Right kidney (tissue), 1 donor: ENCODE results near the gene NPW.
A peak's percentile ranks its signal among the peaks of the same experiment; 100 is the strongest.

Source experiments
- DNase-seq: peaks from one replicate; pipeline ENCODE4 v3.0.0-alpha.2; 2016

Gene NPW

DNA sequence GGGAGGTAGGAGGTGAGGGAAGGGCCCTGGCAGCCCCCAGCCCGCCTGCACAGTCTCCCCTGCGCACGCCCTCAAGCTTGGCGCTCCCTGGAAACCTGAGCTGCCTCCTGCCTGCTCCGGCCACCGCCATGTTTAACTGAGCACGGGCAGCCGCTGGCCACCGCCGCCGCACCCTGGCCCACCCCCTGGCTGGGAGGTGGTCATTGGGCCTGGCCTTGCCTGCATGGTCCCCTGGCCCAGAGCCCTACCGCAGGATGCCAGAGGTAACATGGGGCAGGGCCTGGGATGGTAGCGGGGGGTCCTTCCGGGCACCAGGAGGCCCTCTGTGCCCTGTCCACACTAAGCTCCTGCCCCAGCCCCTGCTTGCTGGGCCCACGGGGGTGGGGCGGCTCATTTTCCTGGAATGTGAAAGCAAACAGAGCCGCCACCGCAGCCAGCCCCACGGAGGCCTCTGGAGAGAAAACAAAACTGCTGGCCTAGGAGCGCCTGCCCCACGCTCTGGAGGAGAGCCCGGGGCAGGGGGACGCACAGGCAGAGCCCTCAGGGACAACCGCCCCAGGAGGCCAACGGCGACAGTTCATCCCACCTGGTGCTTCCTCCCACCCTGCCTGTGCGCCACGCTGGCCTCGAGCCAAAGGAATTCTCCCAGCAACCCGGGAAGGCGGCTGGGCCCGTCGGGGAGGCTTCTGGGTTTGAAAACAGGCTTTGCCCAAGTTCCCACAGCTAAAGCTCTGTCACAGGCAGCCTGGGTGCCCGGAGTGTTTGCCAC, 16.0 kb downstream of the NPW start:
- peak; percentile 89 for DNase-seq

GRCh38 chr16:2036200-2036966, 16.8 kb downstream of the NPW start:
- DNase-seq = no peak

GRCh38 chr16:2037115-2037514, 17.5 kb downstream of the NPW start:
- DNase-seq = no peak

DNA sequence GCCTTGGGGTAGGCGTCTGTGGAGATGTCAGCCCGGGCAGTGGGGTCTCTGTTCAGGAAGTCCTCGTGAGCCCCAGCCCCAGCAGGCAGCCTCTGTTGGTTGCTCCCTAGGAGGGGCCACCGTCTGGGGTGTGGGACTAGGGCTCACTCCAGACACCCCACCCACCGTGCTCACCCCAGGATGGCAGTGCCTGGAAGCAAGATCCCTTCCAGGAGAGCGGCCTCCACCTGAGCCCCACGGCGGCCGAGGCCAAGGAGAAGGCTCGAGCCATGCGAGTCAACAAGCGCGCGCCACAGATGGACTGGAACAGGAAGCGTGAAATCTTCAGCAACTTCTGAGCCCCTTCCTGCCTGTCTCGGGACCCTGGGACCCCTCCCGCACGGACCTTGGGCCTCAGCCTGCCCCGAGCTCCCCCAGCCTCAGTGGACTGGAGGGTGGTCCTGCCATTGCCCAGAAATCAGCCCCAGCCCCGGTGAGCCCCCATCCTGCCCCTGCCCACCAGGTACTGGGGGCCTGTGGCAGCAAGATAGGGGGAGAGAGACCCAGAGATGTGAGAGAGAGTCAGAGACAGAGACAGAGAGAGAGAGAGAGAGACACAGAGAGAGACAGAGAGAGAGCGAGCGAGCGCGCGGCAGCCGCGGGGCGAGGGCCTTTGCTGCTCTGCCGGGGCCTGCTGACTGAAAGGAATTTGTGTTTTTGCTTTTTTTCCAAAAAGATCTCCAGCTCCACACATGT, 18.2 kb downstream of the NPW start:
- no peak for DNase-seq

DNA sequence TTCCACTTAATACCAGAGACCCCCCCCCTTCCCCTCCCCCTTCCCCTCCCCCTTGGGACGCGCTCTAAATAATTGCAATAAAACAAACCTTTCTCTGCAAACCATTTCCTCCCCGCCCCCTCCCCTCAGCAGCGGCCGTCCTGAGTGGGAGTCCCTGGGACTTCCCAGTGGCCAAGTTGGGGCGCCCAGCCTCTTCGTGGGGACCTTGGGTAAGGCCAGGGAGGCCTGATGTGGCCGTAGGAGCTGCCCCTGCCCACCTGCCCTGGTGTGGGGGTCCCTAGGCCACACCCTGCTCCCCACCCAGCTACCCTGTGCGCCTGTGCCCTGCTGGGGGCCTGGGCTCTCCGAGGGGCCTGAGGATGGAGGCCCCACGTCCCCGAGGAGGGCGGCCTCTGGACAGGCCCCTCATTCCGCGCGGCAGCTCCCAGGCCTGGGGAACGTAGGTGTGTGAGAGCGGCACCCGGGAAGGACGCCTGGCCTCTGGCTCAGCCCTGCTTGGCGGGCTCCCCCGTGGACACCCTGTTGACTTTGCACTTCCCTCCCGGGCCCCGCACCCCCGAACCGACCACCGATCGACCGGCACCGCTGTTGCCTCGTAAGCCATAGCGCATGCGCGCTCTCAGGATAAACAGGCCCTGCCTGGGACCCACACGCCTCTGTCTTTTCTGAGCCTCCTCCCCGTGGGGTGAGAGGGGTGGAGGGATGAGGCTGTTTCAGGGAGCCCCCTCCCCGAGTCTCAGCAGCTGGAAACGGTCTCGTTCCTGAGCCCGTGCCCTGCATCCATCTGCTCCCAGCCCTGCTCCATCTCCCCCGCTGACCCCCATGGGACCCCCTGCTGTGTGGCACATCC, 19.0 kb downstream of the NPW start:
- peak; percentile 69 for DNase-seq

DNA sequence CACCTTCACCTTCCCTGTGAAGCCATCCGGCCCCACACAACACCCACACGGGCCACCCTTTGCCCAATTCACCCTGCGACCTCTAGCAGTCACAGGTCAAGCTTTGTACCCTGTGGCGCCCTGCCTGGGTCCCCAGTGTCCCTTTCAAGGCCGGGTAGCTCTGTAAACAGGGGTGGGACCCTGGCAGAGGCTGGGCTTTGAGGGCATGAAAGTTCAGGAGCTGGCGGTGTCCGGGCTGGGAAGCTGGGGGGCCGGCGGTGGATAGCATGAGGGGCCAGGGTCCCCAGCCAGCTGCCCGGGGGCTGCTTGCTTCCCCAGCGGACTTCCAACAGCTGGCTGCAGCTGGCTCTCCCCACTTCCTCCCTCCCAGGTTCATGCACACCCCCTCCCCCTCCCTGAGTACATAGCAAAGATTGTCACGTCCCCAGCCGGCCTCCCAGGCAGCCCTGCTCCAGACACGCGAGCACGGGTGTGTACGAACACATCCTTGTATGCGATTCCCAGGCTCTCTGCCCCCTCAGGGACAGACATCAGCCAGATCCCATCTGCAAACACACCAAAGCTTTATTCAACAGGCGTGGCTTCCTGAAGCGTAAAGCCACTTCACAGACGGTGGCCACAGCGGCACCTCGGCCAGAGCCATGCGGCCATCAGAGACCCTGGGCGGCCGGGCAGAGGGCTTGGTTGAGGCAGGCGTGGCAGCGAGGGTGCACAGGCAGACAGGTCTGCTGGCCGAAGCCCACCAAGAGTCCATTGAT, 19.9 kb downstream of the NPW start:
- peak; percentile 73 for DNase-seq

DNA sequence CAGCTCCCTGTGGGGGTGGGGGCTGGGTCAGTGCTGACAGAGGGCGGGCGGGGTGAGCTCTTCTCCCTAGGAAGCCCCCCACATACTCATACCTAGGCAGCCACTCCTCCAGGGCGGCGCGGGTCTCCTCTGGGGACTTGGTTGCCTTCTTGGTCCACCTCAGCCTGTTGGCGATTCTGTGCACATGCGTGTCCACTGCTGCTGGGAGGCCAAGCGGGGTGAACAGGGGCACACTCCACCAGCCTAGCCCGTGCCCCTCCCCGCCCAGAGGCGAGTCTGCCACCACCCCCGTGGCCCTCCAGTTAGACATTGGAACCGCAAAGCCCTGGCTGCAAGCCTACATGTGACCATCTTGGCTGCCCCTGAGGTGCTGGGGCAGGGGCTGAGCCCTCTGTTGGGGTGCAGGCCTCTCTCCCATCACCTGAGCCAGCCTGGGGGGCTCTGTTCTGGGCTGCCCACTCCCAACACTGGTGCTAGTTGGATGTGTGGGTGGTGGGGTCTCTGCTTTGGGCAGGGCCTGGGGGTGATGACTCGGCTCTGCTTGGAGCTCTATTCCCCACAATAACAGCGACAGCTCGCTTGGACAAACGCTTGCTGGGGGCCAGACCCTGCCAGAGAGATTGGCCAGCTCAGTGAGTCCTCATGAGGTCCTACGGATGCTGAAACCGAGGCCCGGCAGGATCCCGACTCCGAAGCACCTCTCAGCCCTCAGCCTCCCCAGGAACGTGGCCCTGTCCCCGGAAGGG, 20.6 kb downstream of the NPW start:
- DNase-seq = no peak

- DNase-seq = no peak
Measured at GRCh38 chr16:2040787-2041522, 21.4 kb downstream of the NPW start.

- no peak for DNase-seq
Measured at GRCh38 chr16:2042171-2042985, 22.8 kb downstream of the NPW start.

- DNase-seq = no peak
Measured at GRCh38 chr16:2042986-2043666, 23.5 kb downstream of the NPW start.

DNA sequence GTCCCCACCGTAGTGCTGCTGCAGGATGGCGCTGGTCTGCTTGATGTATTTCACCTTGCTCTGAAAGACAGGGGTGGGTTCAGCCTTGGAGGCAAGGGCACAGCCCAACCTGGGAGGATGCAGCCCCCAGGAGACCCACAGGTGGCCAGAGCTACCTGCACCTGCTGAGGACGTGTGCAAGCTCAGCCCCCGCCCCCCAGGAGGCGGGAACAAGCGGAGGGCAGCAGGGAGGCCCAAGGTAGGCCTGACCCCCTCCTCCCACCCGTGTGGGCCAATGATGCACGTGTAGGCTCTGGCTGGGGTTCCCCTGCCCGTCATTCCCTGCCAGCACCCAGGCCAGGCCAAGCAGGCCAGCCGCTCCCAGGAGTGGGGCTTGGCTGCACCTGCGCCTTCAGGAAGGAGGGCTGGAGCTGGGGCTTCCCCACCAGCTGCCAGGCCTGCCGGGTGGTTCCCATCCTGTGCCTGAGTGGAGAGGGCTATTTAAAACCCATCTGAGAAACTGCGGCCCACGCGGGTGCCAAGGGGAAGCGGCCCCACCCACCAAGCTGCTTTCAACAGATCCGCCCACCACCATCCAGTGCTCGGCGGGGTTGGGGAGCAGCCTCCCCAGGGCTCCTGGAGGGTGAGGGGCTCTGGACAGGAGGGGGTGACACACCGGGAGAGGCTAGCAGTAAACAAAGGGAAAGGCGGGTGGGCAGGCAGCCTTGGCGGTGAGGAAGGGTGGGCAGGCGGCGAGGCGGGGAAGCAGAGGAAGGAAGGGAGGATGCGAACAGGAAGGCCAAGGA, 24.3 kb downstream of the NPW start:
- DNase-seq = no peak

- no peak for DNase-seq
Measured at GRCh38 chr16:2044541-2044940, 25.0 kb downstream of the NPW start.

GRCh38 chr16:2045965-2046892, 26.6 kb downstream of the NPW start:
- DNase-seq = no peak

GRCh38 chr16:2046893-2047329, 27.3 kb downstream of the NPW start:
- DNase-seq = no peak

GRCh38 chr16:2047330-2048115, 27.9 kb downstream of the NPW start, which contains the start of the genes NTHL1 and TSC2:
Gene NTHL1, minus strand, starts transcription at chr16:2047834. Its CDS starts 11 bp downstream, at chr16:2047823.
Gene TSC2, plus strand, starts transcription at chr16:2047985. Its CDS starts 631 bp downstream, at chr16:2048616.
- peak; percentile 93 for DNase-seq
